Muscle layer of colon (tissue), 2 donors: ENCODE results near the gene FKBP5.

Source experiments
- H3K27ac ChIP-seq: one replicate; pipeline ENCODE4 v1.7.0; 2013; ENCODE audit warnings: low read depth, mild to moderate bottlenecking, low read length, moderate library complexity
- H3K27me3 ChIP-seq, 2 donors: one replicate each; pipeline ENCODE4 v1.7.0; 2013; ENCODE audit warnings: low read length in 2 of 2, mild to moderate bottlenecking in 2 of 2; ENCODE audit not compliant: insufficient read depth in 2 of 2, control insufficient read depth in 1 of 2
- H3K36me3 ChIP-seq: one replicate; pipeline ENCODE4 v1.7.0; 2013; ENCODE audit warnings: mild to moderate bottlenecking, low read length; ENCODE audit not compliant: insufficient read depth
- H3K4me1 ChIP-seq: one replicate; pipeline ENCODE4 v1.7.0; 2013; ENCODE audit warnings: mild to moderate bottlenecking, low read length; ENCODE audit not compliant: insufficient read depth
- H3K4me3 ChIP-seq, 2 donors: one replicate each; pipeline ENCODE4 v1.7.0; 2013; ENCODE audit warnings: low read length in 2 of 2, low read depth in 1 of 2, mild to moderate bottlenecking in 1 of 2, moderate library complexity in 1 of 2
- H3K9ac ChIP-seq: one replicate; pipeline ENCODE4 v1.7.0; 2013; ENCODE audit warnings: low read length
- H3K9me3 ChIP-seq: one replicate; pipeline ENCODE4 v1.7.0; 2013; ENCODE audit warnings: mild to moderate bottlenecking, low read length
- donor health status: abdominal sarcoma.
- donor health status: Adenocarcinoma of cecum.

FKBP5 gene

DNA sequence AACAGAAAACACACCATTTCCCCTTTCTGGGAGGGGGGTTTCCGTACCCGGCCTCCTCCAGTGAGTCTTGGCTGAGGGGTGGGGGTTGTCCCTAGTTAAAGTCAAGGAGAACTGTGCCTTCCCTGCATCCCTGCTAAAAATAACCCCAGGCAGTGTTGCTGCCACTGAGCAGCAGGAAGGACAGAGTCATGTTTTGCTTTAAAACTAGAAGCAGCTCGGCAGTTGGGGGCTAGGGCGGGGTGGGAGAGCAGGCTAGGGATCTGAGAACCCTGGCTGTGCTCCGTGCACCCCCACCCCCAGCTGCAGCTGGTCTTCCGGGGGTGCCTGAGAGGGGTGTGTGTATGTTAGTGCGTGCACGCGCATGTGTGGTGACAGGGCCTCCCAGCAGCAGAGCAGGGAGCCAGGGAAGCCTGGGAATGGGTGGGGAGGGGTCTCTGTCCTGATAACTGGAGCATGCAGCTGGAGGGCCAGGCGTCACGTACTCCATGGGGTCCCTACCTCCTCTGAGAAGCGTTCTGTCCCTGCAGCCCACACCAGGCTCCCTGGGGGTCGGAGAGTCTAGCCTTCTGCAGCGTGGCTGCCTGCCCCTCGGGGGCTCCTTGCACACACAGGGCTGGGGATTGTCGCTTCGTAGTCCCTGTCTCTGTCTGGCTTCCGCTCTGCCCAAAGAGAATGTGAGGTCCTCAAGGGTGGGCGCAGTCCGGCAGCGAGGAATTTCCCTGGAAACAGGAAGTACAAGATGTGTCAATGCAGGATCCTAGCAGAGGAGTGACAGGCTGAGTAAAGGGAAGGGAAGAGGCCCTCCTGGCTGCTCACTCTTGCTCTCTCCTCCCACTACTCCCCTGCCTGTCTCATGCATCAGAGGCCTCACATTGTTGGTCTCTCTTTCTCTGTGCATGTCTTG is 31.4 kb upstream of the FKBP5 start:
- H3K36me3 ChIP-seq: no peaks in the 10 kb centered on the region
- H3K9ac ChIP-seq: peak overlapping the region; percentile 12
- H3K9me3 ChIP-seq: no peaks in the 10 kb centered on the region
- peak overlapping the region in 1 of 2 donors; percentile 24 for H3K4me3 ChIP-seq
- no peaks in the 10 kb centered on the region for H3K27me3 ChIP-seq
- peaks cover 49% of the 10 kb centered on the region for H3K4me1 ChIP-seq
- H3K27ac ChIP-seq: peak overlapping the region; percentile 57

DNA sequence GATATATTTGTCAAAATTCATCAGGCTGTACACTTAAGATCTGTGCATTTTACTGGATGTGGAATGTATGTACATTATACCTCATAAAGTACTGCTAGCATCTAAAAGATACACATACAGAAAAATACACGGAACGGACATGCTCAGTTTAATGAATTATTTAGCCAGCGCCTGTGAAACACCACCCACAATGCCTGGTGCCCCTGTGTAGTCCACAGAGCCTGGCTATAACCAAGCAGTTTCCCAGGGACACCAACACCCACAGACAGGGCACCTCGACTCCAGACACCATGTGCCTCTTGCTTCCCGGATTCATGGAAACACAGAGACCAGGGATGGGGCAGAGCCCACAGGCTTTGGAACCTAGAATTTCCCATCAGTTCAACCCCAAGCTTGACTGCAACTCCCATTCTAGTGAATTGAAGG is 30.7 kb upstream of the FKBP5 start:
- Histone ChIP-seq H3K27me3 (no peaks in the 10 kb centered on the region), H3K9me3 (no peaks in the 10 kb centered on the region), H3K27ac (peak overlapping the region; percentile 57), H3K36me3 (no peaks in the 10 kb centered on the region), H3K4me1 (peaks cover 49% of the 10 kb centered on the region), H3K4me3 (peak overlapping the region in 1 of 2 donors; percentile 24), H3K9ac (peak overlapping the region; percentile 12)

DNA sequence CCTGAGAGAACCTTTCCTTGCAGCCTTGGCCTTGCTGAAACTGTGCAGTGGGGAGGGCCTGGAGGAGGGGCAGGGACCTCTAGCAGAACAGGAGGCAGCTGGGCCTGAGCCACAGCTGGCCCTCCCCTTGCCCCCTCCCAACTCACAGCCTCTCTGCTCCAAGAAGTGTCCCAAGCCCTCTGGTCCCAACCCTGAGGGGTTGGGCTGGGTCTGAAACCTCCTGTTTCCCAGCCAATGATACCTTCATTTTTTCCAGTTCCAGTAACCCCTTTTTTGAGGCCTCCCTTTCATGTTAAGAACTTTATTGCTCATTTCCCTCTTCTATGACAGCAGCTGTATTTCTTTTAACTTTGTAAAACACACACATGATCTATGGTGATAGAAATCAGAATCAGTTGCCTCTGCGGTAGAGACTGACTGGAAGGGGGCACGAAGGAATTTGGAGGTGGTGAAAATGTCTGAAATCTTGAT is 30.2 kb upstream of the FKBP5 start:
- Histone ChIP-seq H3K27ac (peak overlapping the region; percentile 57), H3K9ac (peak overlapping the region; percentile 12), H3K4me1 (peaks cover 49% of the 10 kb centered on the region), H3K36me3 (no peaks in the 10 kb centered on the region), H3K27me3 (no peaks in the 10 kb centered on the region), H3K9me3 (no peaks in the 10 kb centered on the region), H3K4me3 (no peak overlapping the region)

- H3K4me3 ChIP-seq: no peak overlapping the region
- H3K4me1 ChIP-seq: peaks cover 49% of the 10 kb centered on the region
- no peak overlapping the region for H3K9ac ChIP-seq
- no peaks in the 10 kb centered on the region for H3K36me3 ChIP-seq
- H3K27me3 ChIP-seq: no peaks in the 10 kb centered on the region
- peak overlapping the region; percentile 57 for H3K27ac ChIP-seq
- H3K9me3 ChIP-seq: no peaks in the 10 kb centered on the region
Measured at GRCh38 chr6:35718375-35718736, 29.6 kb upstream of the FKBP5 start.

GRCh38 chr6:35717449-35718374 is 29.0 kb upstream of the FKBP5 start:
- Histone ChIP-seq H3K27ac (no peak overlapping the region), H3K9me3 (no peaks in the 10 kb centered on the region), H3K4me1 (peaks cover 49% of the 10 kb centered on the region), H3K27me3 (no peaks in the 10 kb centered on the region), H3K36me3 (no peaks in the 10 kb centered on the region), H3K9ac (no peak overlapping the region), H3K4me3 (no peak overlapping the region)

DNA sequence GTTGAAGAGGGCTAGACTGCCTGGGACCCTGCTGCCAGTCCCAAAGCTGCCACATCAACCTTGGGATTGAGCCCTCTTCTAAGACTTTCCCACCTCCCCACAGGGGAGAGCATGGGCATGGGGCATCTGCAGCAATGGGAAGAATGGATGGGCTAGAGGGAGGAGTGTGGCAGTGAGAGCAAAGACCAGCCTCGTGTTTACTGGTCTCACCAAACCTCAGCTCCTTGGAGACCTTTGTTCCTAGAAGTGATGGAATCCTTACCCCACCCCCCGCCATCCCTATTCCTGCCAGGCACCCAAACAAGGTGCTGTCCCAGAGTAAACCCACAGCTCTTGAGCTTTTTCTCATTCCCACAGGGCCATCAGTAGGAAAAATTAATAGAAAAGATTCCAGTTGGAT is 28.1 kb upstream of the FKBP5 start:
- Histone ChIP-seq H3K27ac (no peak overlapping the region), H3K4me3 (no peak overlapping the region), H3K4me1 (peaks cover 40% of the 10 kb centered on the region), H3K9ac (no peak overlapping the region), H3K27me3 (no peaks in the 10 kb centered on the region), H3K9me3 (no peaks in the 10 kb centered on the region), H3K36me3 (no peaks in the 10 kb centered on the region)

GRCh38 chr6:35713006-35713767 is 24.5 kb upstream of the FKBP5 start:
- Histone ChIP-seq H3K4me1 (peaks cover 13% of the 10 kb centered on the region), H3K9me3 (no peaks in the 10 kb centered on the region), H3K9ac (no peak overlapping the region), H3K4me3 (no peak overlapping the region), H3K36me3 (no peaks in the 10 kb centered on the region), H3K27me3 (no peaks in the 10 kb centered on the region), H3K27ac (no peak overlapping the region)

- Histone ChIP-seq H3K4me1 (peaks cover 2% of the 10 kb centered on the region), H3K4me3 (no peak overlapping the region), H3K27me3 (no peaks in the 10 kb centered on the region), H3K36me3 (no peaks in the 10 kb centered on the region), H3K9ac (no peak overlapping the region), H3K27ac (no peak overlapping the region), H3K9me3 (no peaks in the 10 kb centered on the region)
Measured at GRCh38 chr6:35711731-35712130, 23.0 kb upstream of the FKBP5 start.

DNA sequence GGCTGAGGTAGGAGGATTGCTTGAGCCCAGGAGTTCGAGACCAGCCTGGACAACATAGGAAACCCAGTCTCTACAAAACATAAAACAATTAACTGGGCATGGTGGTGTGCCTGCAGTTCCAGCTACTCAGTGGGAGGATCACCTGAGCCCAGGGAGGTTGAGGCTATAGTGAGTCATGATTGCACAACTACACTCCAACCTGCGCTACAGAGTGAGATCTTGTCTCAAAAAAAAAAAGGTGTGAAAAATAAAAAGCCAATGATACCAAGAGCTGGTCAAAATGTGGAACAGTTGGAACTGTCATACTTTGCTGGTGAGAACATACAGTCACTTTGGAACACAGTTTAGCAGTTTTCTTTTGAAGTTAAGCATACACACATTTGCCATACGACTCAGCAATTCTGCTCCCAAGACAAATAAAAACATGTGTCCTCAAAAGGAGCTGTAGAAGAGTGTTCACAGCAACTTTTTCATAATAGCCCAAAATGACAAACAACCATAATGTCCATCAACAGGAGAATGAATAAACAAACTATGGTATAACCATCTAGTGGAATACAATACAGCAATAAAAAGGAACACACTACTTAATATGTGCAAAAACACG is 21.6 kb upstream of the FKBP5 start:
- Histone ChIP-seq H3K27ac (no peak overlapping the region), H3K27me3 (no peaks in the 10 kb centered on the region)

DNA sequence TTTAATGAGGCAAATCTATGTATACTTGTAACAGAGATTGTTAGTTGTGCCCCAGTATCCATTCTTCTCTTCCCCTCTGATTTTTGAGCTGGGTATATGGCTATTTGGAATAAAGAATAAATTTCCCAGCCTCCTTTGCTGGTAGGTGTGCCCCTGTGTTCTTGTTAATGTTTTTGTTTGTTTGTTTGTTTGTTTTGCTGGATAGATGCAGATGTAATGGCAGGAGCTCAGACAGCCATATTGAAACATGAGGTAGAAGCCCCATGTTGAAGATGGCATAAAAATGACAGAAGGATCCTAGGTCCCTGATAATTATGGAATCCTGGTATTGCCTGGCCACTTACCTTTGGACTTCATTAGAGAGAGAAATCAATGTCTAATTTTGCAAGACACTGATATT is 19.9 kb upstream of the FKBP5 start:
- Histone ChIP-seq H3K27me3 (no peaks in the 10 kb centered on the region), H3K4me1 (no peaks in the 10 kb centered on the region), H3K36me3 (no peaks in the 10 kb centered on the region), H3K9me3 (no peaks in the 10 kb centered on the region), H3K4me3 (no peak overlapping the region), H3K27ac (no peak overlapping the region), H3K9ac (no peak overlapping the region)

More for the DNA sequence above, 21.6 kb upstream of the FKBP5 start:
- Histone ChIP-seq H3K9me3 (no peaks in the 10 kb centered on the region), H3K4me1 (no peaks in the 10 kb centered on the region), H3K4me3 (no peak overlapping the region), H3K9ac (no peak overlapping the region), H3K36me3 (no peaks in the 10 kb centered on the region)
